IPS-20b (cell line): ENCODE data around the gene ZNF350.
"Not testable (repeated sequence)": the region's sequence is repeated elsewhere in the genome, so short reads cannot be mapped to it uniquely, and the experiment has no call there.

Experiments
- H3K27ac ChIP-seq: one replicate; pipeline ENCODE4 v1.5.1; 2013; ENCODE audit warnings: low read length
- H3K27me3 ChIP-seq: 2 replicates; pipeline ENCODE4 v1.6.1; 2013; ENCODE audit warnings: mild to moderate bottlenecking, low read length, inconsistent platforms; ENCODE audit not compliant: insufficient read depth
- H3K36me3 ChIP-seq: 2 replicates; pipeline ENCODE4 v1.6.1; 2013; ENCODE audit warnings: low read depth, mild to moderate bottlenecking, inconsistent platforms, low read length, moderate library complexity; ENCODE audit not compliant: insufficient read depth
- H3K4me1 ChIP-seq: 2 replicates; pipeline ENCODE4 v1.6.1; 2013; ENCODE audit warnings: mild to moderate bottlenecking, control low read depth, inconsistent platforms, low read length, moderate library complexity; ENCODE audit not compliant: insufficient read depth
- H3K4me3 ChIP-seq: 2 replicates; pipeline ENCODE4 v1.5.1; 2013; ENCODE audit warnings: mild to moderate bottlenecking, low read length, inconsistent platforms
- H3K9ac ChIP-seq: 2 replicates; pipeline ENCODE4 v1.6.1; 2013; ENCODE audit warnings: low read depth, mild to moderate bottlenecking, inconsistent platforms, low read length, moderate library complexity
- H3K9me3 ChIP-seq: 2 replicates; pipeline ENCODE4 v1.6.1; 2013; ENCODE audit warnings: mild to moderate bottlenecking, low read depth, low read length, inconsistent platforms; ENCODE audit not compliant: insufficient read depth

The ZNF350 gene

GRCh38 chr19:51965583-51965982 lies 21.1 kb downstream of the ZNF350 start:
- Histone ChIP-seq H3K27ac (no peak overlapping the region), H3K27me3 (no peaks in the 10 kb centered on the region), H3K4me3 (no peak overlapping the region), H3K36me3 (peaks cover 62% of the 10 kb centered on the region), H3K9ac (no peak overlapping the region), H3K4me1 (no peaks in the 10 kb centered on the region), H3K9me3 (peaks cover 62% of the 10 kb centered on the region)

DNA sequence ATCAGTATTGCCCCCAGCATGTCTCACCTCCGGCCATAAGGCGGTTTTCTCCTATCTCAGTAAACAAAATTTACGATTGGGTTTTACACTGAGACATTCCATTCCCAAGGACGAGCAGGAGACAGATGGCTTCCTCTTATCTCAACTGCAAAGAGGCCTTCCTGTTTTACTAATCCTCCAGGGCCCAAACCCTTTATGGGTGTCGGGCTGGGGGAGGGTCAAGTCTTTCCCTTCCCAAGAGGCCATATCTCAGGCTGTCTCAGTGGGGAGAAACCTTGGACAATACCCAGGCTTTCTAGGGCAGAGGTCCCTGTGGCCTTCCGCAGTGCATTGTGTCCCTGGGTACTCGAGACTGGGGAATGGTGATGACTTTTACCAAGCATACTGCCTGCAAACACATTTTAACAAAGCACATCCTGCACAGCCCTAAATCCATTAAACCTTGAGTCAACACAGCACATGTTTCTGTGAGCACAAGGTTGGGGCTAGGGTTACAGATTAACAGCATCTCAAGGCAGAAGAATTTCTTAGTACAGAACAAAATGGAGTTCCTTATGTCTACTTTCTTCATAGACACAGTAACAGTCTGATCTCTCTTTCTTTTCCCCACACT lies 25.9 kb downstream of the ZNF350 start:
- H3K9me3 ChIP-seq = peaks cover 27% of the 10 kb centered on the region
- H3K27ac ChIP-seq, H3K4me3 ChIP-seq, H3K4me1 ChIP-seq, H3K27me3 ChIP-seq, H3K9ac ChIP-seq: not testable (repeated sequence)
- H3K36me3 ChIP-seq = peaks cover 25% of the 10 kb centered on the region

GRCh38 chr19:51959791-51960190 lies 26.8 kb downstream of the ZNF350 start:
- peaks cover 16% of the 10 kb centered on the region for H3K36me3 ChIP-seq
- H3K27me3 ChIP-seq = no peaks in the 10 kb centered on the region
- peaks cover 24% of the 10 kb centered on the region for H3K9me3 ChIP-seq
- no peak overlapping the region for H3K4me3 ChIP-seq
- H3K4me1 ChIP-seq = no peaks in the 10 kb centered on the region
- H3K9ac ChIP-seq = no peak overlapping the region
- no peak overlapping the region for H3K27ac ChIP-seq

GRCh38 chr19:51957846-51958245 lies 28.8 kb downstream of the ZNF350 start:
- H3K27ac ChIP-seq, H3K36me3 ChIP-seq: not testable (repeated sequence)

DNA sequence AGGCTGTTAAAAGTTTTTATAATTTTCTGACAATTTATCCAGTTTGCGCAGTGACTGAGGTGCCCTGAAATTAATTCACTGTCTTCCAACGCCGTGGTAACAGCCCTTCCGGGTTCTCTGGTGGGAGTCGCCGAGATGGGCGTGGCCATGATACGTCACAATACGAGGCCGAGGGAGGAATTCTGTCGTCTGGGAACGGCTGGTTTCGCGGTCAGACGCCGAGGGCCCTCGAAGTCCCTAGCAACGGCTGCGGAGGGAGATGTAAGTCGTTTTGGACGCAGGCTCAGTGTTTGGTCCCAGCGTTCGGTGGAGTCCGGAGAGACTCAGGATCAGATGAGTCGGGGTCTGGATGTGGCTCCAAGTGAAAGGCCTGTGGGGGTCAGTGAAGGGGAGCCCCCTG lies 37.7 kb downstream of the ZNF350 start:
- Histone ChIP-seq H3K36me3 (peaks cover 31% of the 10 kb centered on the region), H3K9me3 (peaks cover 85% of the 10 kb centered on the region)

More at GRCh38 chr19:51957846-51958245, 28.8 kb downstream of the ZNF350 start:
- peaks cover 31% of the 10 kb centered on the region for H3K9me3 ChIP-seq
- H3K27me3 ChIP-seq, H3K9ac ChIP-seq, H3K4me3 ChIP-seq, H3K4me1 ChIP-seq: not testable (repeated sequence)

GRCh38 chr19:51946602-51947001 lies 40.0 kb downstream of the ZNF350 start:
- Histone ChIP-seq H3K9ac (no peak overlapping the region), H3K27ac (no peak overlapping the region), H3K4me1 (no peaks in the 10 kb centered on the region), H3K9me3 (peaks cover 99% of the 10 kb centered on the region), H3K36me3 (peaks cover 55% of the 10 kb centered on the region), H3K27me3 (no peaks in the 10 kb centered on the region), H3K4me3 (peak overlapping the region; percentile 21; the same call in 1 of the 2 replicates)

More for the DNA sequence above, 37.7 kb downstream of the ZNF350 start:
- no peaks in the 10 kb centered on the region for H3K27me3 ChIP-seq
- no peak overlapping the region for H3K9ac ChIP-seq
- H3K4me3 ChIP-seq = no peak overlapping the region
- H3K27ac ChIP-seq = no peak overlapping the region
- no peaks in the 10 kb centered on the region for H3K4me1 ChIP-seq

DNA sequence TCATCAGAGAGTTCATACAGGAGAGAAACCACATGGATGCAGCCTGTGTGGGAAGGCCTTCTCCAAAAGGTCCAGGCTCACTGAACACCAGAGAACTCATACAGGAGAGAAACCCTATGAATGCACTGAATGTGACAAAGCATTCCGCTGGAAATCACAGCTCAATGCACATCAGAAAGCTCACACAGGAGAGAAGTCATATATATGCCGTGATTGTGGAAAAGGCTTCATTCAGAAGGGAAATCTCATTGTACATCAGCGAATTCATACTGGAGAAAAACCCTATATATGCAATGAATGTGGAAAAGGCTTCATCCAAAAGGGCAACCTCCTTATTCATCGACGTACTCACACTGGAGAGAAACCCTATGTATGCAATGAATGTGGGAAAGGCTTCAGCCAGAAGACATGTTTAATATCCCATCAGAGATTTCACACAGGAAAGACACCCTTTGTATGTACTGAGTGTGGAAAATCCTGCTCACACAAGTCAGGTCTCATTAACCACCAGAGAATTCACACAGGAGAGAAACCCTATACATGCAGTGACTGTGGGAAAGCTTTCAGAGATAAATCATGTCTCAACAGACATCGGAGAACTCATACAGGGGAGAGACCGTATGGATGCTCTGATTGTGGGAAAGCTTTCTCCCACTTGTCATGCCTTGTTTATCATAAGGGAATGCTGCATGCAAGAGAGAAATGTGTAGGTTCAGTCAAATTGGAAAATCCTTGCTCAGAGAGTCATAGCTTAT lies 41.7 kb downstream of the ZNF350 start:
- Histone ChIP-seq H3K36me3 (peaks cover 71% of the 10 kb centered on the region), H3K4me3 (peak overlapping the region; percentile 12; the same call in 1 of the 2 replicates), H3K4me1 (no peaks in the 10 kb centered on the region)

DNA sequence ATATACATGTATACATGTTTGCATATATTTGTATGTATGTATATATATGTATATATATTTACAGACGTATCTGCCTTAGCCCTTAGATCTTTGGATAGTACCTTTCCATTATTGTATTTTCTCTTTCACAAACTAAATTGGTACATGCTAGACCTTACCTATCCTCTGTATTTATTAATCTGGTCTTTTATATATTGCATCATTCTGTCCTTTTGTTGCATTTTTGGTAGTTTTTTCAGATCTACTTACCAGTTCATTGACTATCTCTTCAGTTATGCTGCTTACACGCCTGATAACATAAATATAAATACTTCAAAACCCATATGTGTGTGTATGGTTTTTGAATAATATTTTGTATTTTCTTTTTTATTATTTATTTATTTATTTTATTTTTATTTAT lies 47.7 kb downstream of the ZNF350 start:
- peaks cover 58% of the 10 kb centered on the region for H3K9me3 ChIP-seq
- no peaks in the 10 kb centered on the region for H3K27me3 ChIP-seq
- no peak overlapping the region for H3K9ac ChIP-seq
- no peak overlapping the region for H3K27ac ChIP-seq
- H3K4me1 ChIP-seq = no peaks in the 10 kb centered on the region
- H3K4me3 ChIP-seq = no peak overlapping the region
- peaks cover 97% of the 10 kb centered on the region for H3K36me3 ChIP-seq

More for the DNA sequence above, 41.7 kb downstream of the ZNF350 start:
- Histone ChIP-seq H3K9ac (no peak overlapping the region), H3K27ac (no peak overlapping the region), H3K9me3 (peaks cover 98% of the 10 kb centered on the region), H3K27me3 (no peaks in the 10 kb centered on the region)

GRCh38 chr19:51931921-51932320 lies 54.7 kb downstream of the ZNF350 start:
- H3K9me3 ChIP-seq = peaks cover 2% of the 10 kb centered on the region
- H3K4me3 ChIP-seq = no peak overlapping the region
- H3K27me3 ChIP-seq = no peaks in the 10 kb centered on the region
- H3K9ac ChIP-seq = no peak overlapping the region
- H3K4me1 ChIP-seq = no peaks in the 10 kb centered on the region
- no peak overlapping the region for H3K27ac ChIP-seq
- peaks cover 74% of the 10 kb centered on the region for H3K36me3 ChIP-seq

GRCh38 chr19:51927859-51928258 lies 58.8 kb downstream of the ZNF350 start:
- H3K27ac ChIP-seq = peak overlapping the region; percentile 97
- H3K36me3 ChIP-seq = peaks cover 34% of the 10 kb centered on the region
- H3K27me3 ChIP-seq = no peaks in the 10 kb centered on the region
- H3K9me3 ChIP-seq = peaks cover 25% of the 10 kb centered on the region
- H3K4me1 ChIP-seq = no peaks in the 10 kb centered on the region
- peak overlapping the region; percentile 97 for H3K9ac ChIP-seq
- peak overlapping the region; percentile 87 for H3K4me3 ChIP-seq

DNA sequence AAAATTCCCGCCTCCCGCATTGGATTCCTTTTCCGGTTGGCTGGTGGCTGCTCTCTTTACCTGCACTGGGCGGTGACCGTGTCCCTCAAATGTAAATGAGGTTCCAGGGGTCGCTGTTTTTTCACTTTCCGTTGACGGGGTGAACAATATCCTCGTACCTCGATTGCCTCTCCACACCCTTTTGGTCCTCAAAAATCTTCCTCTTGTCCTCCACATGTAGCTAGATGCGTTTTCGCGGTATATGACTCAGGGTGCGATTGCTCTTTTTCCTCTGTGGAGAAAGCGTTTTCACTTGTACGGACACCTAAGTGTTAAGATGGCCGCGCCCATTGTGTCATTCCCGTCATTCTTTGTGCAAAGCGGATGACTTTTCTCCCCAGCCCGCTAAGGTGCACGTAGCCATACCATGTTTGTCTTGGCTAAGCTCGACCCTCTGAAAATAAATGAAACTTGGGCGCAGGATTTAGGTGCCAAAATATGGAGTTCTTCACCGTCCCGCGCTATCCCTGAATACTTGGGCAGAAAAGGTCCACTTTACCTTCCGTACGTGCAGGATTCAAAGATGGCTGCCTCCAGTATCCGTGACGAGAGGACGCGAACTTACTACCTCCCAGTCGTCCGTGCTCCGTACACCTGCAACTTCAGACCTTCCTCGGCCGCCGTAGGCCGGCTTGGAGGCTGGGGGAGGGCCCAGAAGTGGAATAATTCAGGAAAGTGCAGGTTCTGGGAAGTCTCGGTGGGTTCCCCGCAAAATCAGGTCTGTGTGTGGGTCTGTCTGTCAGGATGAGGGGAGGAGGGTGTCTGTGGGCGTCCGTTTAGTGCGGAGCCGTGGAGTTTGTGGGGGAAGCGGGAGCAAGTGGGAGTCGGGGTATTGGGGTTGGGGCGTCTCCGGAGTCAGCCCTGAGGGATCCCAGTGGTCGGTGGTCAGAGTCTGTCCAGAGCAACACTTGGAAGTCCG lies 59.6 kb downstream of the ZNF350 start, which contains the start of gene ZNF613:
TSS of gene ZNF613 (plus strand) at position 689 of the 958 bp plus-strand sequence. CDS start 8,749 bp downstream, outside the sequence.
- Histone ChIP-seq H3K4me1 (no peaks in the 10 kb centered on the region), H3K27ac (peak within 1 kb of the TSS; percentile 97), H3K9ac (peak within 1 kb of the TSS; percentile 97), H3K9me3 (peaks cover 33% of the 10 kb centered on the region), H3K4me3 (peak within 1 kb of the TSS; percentile 87), H3K36me3 (peaks cover 28% of the 10 kb centered on the region), H3K27me3 (no peaks in the 10 kb centered on the region)
